Measurements from ENCODE around the gene GRID1. TPM values are rescaled to one million over a fixed set of nuclear protein-coding genes. Genes with fewer than 3 reads are reported as not detected.

GRID1 gene
- total RNA-seq, 4 donors from 2014 or later, result 17.2 to 28.1 (median 23.6) TPM

- Histone ChIP-seq H3K9me3 (no peaks in the 10 kb centered on the region), H3K27me3 (no peaks in the 10 kb centered on the region), H3K4me1 (no peaks in the 10 kb centered on the region), H3K27ac (no peak overlapping the region), H3K4me3 (replicated peaks in 1 of 3) (no peak overlapping the region), H3K36me3 (no peaks in the 10 kb centered on the region)
- intact Hi-C loops (cut with DNase I), result no loop called here
- WGBS, 2 donors, result 93% methylated on average over 10 of the region's 10 CpGs
- DNase-seq, result no peak
- no peak for TF ChIP-seq POLR2A (IDR thresholded peaks at IDR 0.05)
- no peak for TF ChIP-seq CTCF (IDR thresholded peaks at IDR 0.05)
These were observed 77.7 kb downstream of the GRID1 start for GRCh38 chr10:86288695-86289576.

- WGBS, 2 donors, result 31 to 34% methylated on average over 5 to 6 of the region's 6 CpGs
- peak; percentile 43 to 47 for DNase-seq
- intact Hi-C loops (cut with DNase I), result no loop called here
These were observed 78.5 kb downstream of the GRID1 start for GRCh38 chr10:86287966-86288579.

GRCh38 chr10:86287110-86287793 is 79.3 kb downstream of the GRID1 start:
- H3K36me3 ChIP-seq, result no peaks in the 10 kb centered on the region
- TF ChIP-seq CTCF (IDR thresholded peaks at IDR 0.05) (no peak), POLR2A (IDR thresholded peaks at IDR 0.05) (no peak)
- H3K4me3 ChIP-seq (replicated peaks in 1 of 3), result no peak overlapping the region
- intact Hi-C loops (cut with DNase I), result no loop called here
- no peaks in the 10 kb centered on the region for H3K27me3 ChIP-seq
- WGBS, 2 donors, result 83 to 89% methylated on average over 10 of the region's 10 CpGs
- DNase-seq, result no peak
- H3K9me3 ChIP-seq, result no peaks in the 10 kb centered on the region
- H3K27ac ChIP-seq, result no peak overlapping the region
- peaks cover 0 to 8% of the 10 kb centered on the region in 2 donors for H3K4me1 ChIP-seq

More at GRCh38 chr10:86287966-86288579, 78.5 kb downstream of the GRID1 start:
- H3K27ac ChIP-seq, result no peak overlapping the region
- no peak overlapping the region for H3K4me3 ChIP-seq (replicated peaks in 1 of 3)
- TF ChIP-seq POLR2A (IDR thresholded peaks at IDR 0.05) (no peak), CTCF (IDR thresholded peaks at IDR 0.05) (no peak)
- no peaks in the 10 kb centered on the region for H3K36me3 ChIP-seq
- H3K9me3 ChIP-seq, result no peaks in the 10 kb centered on the region
- H3K27me3 ChIP-seq, result no peaks in the 10 kb centered on the region
- peaks cover 0 to 2% of the 10 kb centered on the region in 2 donors for H3K4me1 ChIP-seq

GRCh38 chr10:86286236-86287109 is 80.1 kb downstream of the GRID1 start:
- Histone ChIP-seq H3K36me3 (no peaks in the 10 kb centered on the region), H3K27ac (no peak overlapping the region), H3K27me3 (no peaks in the 10 kb centered on the region), H3K4me3 (replicated peaks in 1 of 3) (no peak overlapping the region), H3K9me3 (no peaks in the 10 kb centered on the region), H3K4me1 (peaks cover 0 to 8% of the 10 kb centered on the region in 2 donors)
- 90 to 91% methylated on average over 15 to 18 of the region's 18 CpGs for WGBS, 2 donors
- intact Hi-C loops (cut with DNase I), result no loop called here
- no peak for DNase-seq
- TF ChIP-seq POLR2A (IDR thresholded peaks at IDR 0.05) (no peak), CTCF (IDR thresholded peaks at IDR 0.05) (no peak)

Data from thyroid gland (tissue), 4 donors.